ENCODE results near the gene PTGES.

Gene PTGES

GRCh38 chr9:129740666-129741464 is 12.0 kb downstream of the PTGES start:
- no peak for DNase-seq

GRCh38 chr9:129740174-129740573 is 12.7 kb downstream of the PTGES start:
- DNase-seq, result no peak

- DNase-seq, result no peak
These were observed 13.4 kb downstream of the PTGES start for GRCh38 chr9:129739432-129739831.

GRCh38 chr9:129737479-129738274 is 15.2 kb downstream of the PTGES start:
- DNase-seq, result peak; percentile 54

GRCh38 chr9:129736334-129736733 is 16.5 kb downstream of the PTGES start:
- DNase-seq, result no peak

GRCh38 chr9:129735546-129735945 is 17.3 kb downstream of the PTGES start:
- DNase-seq, result no peak

GRCh38 chr9:129733632-129733953 is 19.2 kb downstream of the PTGES start:
- no peak for DNase-seq

GRCh38 chr9:129732946-129733631 is 19.8 kb downstream of the PTGES start:
- DNase-seq, result no peak

- no peak for DNase-seq
These were observed 20.7 kb downstream of the PTGES start for GRCh38 chr9:129732100-129732499.

GRCh38 chr9:129731477-129732085 is 21.3 kb downstream of the PTGES start:
- DNase-seq, result no peak

- DNase-seq, result no peak
These were observed 24.1 kb downstream of the PTGES start for GRCh38 chr9:129728744-129729143.

- peak; percentile 71 for DNase-seq
These were observed 26.3 kb downstream of the PTGES start for GRCh38 chr9:129726322-129727160.

GRCh38 chr9:129725795-129726251 is 27.0 kb downstream of the PTGES start:
- DNase-seq, result peak; percentile 16

- DNase-seq, result no peak
These were observed 28.2 kb downstream of the PTGES start for GRCh38 chr9:129724456-129725190.

- DNase-seq, result no peak
These were observed 29.9 kb downstream of the PTGES start for GRCh38 chr9:129722913-129723312.

- DNase-seq, result no peak
These were observed 31.8 kb downstream of the PTGES start for GRCh38 chr9:129720865-129721545.

- no peak for DNase-seq
These were observed 32.5 kb downstream of the PTGES start for GRCh38 chr9:129720181-129720864.

- DNase-seq, result no peak
These were observed 33.7 kb downstream of the PTGES start for GRCh38 chr9:129719135-129719534.

GRCh38 chr9:129718647-129719046 is 34.2 kb downstream of the PTGES start:
- no peak for DNase-seq

GRCh38 chr9:129717991-129718390 is 34.9 kb downstream of the PTGES start:
- DNase-seq, result no peak

Data from DMS153 (cell line).